OCI-LY7 (cell line): ENCODE data around the gene CTNNBL1.

ENCODE experiments used
- CTCF ChIP-seq: fragments of 200-600 bp; sonication (generic); conservative IDR thresholded peaks from 2 replicates; pipeline ENCODE4 v1.5.1; 2014; ENCODE audit warnings: mild to moderate bottlenecking, antibody characterized with exemption, low read length, moderate library complexity, mixed read lengths
- EZH2phosphoT487 ChIP-seq: fragments of 200-600 bp; sonication (generic); IDR thresholded peaks from 2 replicates; pipeline ENCODE4 v1.6.1; 2018; ENCODE audit warnings: low read depth, borderline replicate concordance, mild to moderate bottlenecking, mixed run types, antibody characterized with exemption, low read length, moderate library complexity, mixed read lengths

GRCh38 chr20:37723668-37724067 lies 29.8 kb downstream of the CTNNBL1 start:
- no peak for TF ChIP-seq CTCF
- TF ChIP-seq EZH2phosphoT487 = no peak
